HAP-1 (cell line): ENCODE results near the gene XPO6.
"Not testable (repeated sequence)": the region's sequence is repeated elsewhere in the genome, so short reads cannot be mapped to it uniquely, and the experiment has no call there.

Experiments
- DNase-seq, 2 experiments: peaks; one replicate each; pipeline ENCODE4 v3.0.0-alpha.2; 2016 to 2020; ENCODE audit warnings: low spot score in 2 of 2
- H3K27me3 ChIP-seq: fragments of 250-450 bp; sonication (Bioruptor Pico); 2 replicates; pipeline ENCODE4 v1.5.1; 2020; ENCODE audit warnings: low read depth, mild to moderate bottlenecking, moderate library complexity
- H3K36me3 ChIP-seq: fragments of 250-450 bp; sonication (Bioruptor Pico); replicated peaks from 2 replicates; pipeline ENCODE4 v1.5.1; 2020; ENCODE audit warnings: mild to moderate bottlenecking
- H3K4me1 ChIP-seq: fragments of 250-450 bp; sonication (Bioruptor Pico); 2 replicates; pipeline ENCODE4 v1.5.1; 2020; ENCODE audit warnings: mild to moderate bottlenecking
- H3K4me3 ChIP-seq: fragments of 250-450 bp; sonication (Bioruptor Pico); 2 replicates; pipeline ENCODE4 v1.5.1; 2020; ENCODE audit warnings: mild to moderate bottlenecking, moderate library complexity
- H3K9me3 ChIP-seq: fragments of 250-450 bp; sonication (Bioruptor Pico); 2 replicates; pipeline ENCODE4 v1.5.1; 2020; ENCODE audit warnings: mild to moderate bottlenecking, moderate library complexity
- in situ Hi-C: fragments of 300-500 bp; cut with MboI; formaldehyde crosslinking; loops from 3 replicates; pipeline ENCODE4 v1.14.3; 2020; ENCODE audit warnings: low sequenced_read_pairs, inconsistent platforms, mixed read lengths

XPO6 gene

DNA sequence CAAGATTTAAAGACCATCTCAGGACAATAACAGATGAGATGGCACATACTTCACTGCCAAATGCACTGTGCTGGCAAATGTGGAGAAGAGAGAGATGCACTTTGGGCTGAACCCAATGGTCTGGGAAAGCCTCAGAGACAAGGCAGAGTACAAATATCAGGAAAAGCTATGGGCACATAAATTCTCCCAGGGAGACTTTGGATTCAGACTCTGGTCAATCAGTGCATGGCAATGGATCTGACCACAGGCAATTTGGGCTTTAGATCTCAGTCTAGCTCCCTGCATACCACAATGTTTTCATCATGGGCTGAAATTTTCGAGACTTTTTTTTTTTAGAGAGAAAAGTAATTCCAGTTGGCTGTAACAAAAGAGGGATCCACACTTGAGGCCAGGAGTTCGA is 20.0 kb upstream of the XPO6 start:
- no peak for DNase-seq
- in situ Hi-C loops: no loop called here
- no peak overlapping the region for H3K4me3 ChIP-seq

DNA sequence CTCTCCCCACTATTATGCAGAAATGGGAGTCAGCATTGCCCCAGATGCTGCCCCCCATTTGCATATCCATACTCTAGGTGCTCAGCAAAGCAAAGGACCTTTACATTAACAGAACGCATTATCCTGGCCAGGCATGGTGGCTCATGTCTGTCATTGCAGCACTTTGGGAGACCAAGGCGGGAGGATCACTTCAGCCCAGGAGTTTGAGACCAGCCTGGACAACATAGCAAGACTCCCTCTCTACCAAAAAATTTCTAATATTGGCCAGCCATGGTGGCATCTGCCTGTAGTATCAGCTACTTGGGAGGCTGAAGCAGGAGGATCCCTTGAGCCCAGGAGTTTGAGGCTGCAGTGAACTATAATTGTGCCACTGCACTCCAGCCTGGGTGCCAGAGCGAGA is 12.1 kb upstream of the XPO6 start:
- not testable (repeated sequence) for H3K36me3 ChIP-seq, H3K4me3 ChIP-seq, H3K4me1 ChIP-seq, H3K27me3 ChIP-seq, H3K9me3 ChIP-seq
- peak; percentile 16 to 49 for DNase-seq
- in situ Hi-C loops: loop anchor here (25.0 kb wide), 1 partner anchor 262 kb away; no protein-coding TSS in a partner anchor

More for the DNA sequence above, 20.0 kb upstream of the XPO6 start:
- Histone ChIP-seq H3K4me1 (no peaks in the 10 kb centered on the region), H3K27me3 (no peaks in the 10 kb centered on the region), H3K9me3 (no peaks in the 10 kb centered on the region), H3K36me3 (no peaks in the 10 kb centered on the region)

- in situ Hi-C loops: loop anchor here (25.0 kb wide), 1 partner anchor 257 kb away; no protein-coding TSS in a partner anchor
Observed at GRCh38 chr16:28219777-28220176, 8.0 kb upstream of the XPO6 start.

GRCh38 chr16:28219282-28219681 is 7.5 kb upstream of the XPO6 start:
- Histone ChIP-seq H3K27me3 (no peaks in the 10 kb centered on the region), H3K4me1 (no peaks in the 10 kb centered on the region), H3K36me3 (no peaks in the 10 kb centered on the region), H3K4me3 (no peak overlapping the region), H3K9me3 (no peaks in the 10 kb centered on the region)
- in situ Hi-C loops: loop anchor here (25.0 kb wide), 1 partner anchor 257 kb away; no protein-coding TSS in a partner anchor
- no peak for DNase-seq

More at GRCh38 chr16:28219777-28220176, 8.0 kb upstream of the XPO6 start:
- not testable (repeated sequence) for H3K9me3 ChIP-seq, H3K27me3 ChIP-seq, H3K36me3 ChIP-seq, H3K4me3 ChIP-seq, DNase-seq, H3K4me1 ChIP-seq

DNA sequence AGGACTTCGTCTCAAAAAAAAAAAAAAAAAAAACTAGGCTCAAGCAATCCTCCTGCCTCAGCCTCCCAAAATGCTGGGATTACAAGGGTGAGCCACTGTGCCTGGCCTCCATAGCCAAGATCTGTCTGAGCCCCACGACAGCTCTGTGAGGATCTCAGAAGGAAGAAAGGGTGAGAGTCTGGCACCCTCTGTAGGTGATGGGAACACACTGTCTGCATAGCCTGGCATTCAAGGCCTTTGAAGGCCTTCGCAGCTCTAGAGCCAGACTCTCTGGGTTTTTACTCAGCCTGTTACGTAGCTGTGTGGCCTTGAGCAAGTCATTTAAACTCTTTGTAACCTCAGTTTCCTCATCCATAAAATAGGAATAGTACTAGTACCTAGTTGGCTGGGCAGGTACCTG is 6.3 kb upstream of the XPO6 start:
- in situ Hi-C loops: loop anchor here (25.0 kb wide), 1 partner anchor 256 kb away; no protein-coding TSS in a partner anchor
- Histone ChIP-seq H3K27me3 (no peaks in the 10 kb centered on the region), H3K4me1 (no peaks in the 10 kb centered on the region), H3K36me3 (no peaks in the 10 kb centered on the region), H3K4me3 (no peak overlapping the region), H3K9me3 (no peaks in the 10 kb centered on the region)
- peak; percentile 44 to 61 for DNase-seq

DNA sequence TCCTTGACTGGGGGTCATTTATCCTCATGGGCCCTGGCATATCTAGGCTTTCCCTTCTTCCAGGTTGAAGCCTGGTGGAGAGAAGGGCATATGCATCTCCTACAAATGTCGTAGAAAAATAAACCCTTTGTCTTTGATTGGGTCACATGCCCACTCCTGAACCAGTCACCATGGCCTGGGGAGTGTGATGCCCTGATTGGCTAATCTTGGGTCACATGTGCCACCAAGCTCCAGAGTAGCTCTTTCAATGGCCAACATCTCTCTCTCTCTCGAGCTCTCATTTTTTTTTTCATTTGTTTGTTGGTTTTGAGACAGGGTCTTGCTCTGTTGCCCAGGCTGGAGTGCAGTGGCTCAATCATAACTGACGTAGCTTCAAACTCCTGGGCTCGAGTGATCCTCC is 5.6 kb upstream of the XPO6 start:
- Histone ChIP-seq H3K27me3 (no peaks in the 10 kb centered on the region), H3K9me3 (no peaks in the 10 kb centered on the region), H3K36me3 (no peaks in the 10 kb centered on the region), H3K4me1 (peaks cover 5% of the 10 kb centered on the region), H3K4me3 (no peak overlapping the region)
- peak in 1 of 2 experiments; percentile 42 for DNase-seq
- in situ Hi-C loops: loop anchor here (25.0 kb wide), 1 partner anchor 255 kb away; no protein-coding TSS in a partner anchor

DNA sequence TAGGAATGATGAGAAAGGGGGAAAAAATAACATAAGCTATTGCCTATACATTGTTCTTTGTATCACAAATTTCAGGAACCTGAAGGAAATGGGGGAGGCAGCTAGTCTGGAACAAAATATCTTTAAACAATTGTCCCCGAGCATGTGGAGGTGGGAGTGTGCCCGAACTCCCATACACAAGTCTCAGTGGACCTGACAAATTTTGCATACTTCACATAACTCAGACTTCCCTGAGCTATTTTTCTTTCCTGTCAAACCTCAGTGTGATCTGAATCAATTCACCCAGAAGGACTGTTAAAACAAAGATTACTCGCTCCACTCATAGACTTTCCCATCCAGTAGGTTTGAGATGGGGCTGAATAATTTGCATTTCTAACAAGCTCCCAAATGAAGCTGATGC is 1.6 kb upstream of the XPO6 start:
- in situ Hi-C loops: loop anchor here (5.0 to 25.0 kb wide), 2 partner anchors 46 to 251 kb away; no protein-coding TSS in a partner anchor
- H3K4me3 ChIP-seq: no peak overlapping the region
- H3K36me3 ChIP-seq: peaks cover 13% of the 10 kb centered on the region
- H3K9me3 ChIP-seq: no peaks in the 10 kb centered on the region
- DNase-seq: no peak
- no peaks in the 10 kb centered on the region for H3K27me3 ChIP-seq
- H3K4me1 ChIP-seq: peaks cover 17% of the 10 kb centered on the region

GRCh38 chr16:28212532-28212873 is 738 bp upstream of the XPO6 start:
- in situ Hi-C loops: loop anchor here (5.0 to 25.0 kb wide), 2 partner anchors 45 to 250 kb away; no protein-coding TSS in a partner anchor
- DNase-seq: peak in 1 of 2 experiments; percentile 27
- Histone ChIP-seq H3K27me3 (no peaks in the 10 kb centered on the region), H3K4me1 (peaks cover 21% of the 10 kb centered on the region), H3K36me3 (peaks cover 21% of the 10 kb centered on the region), H3K4me3 (peak overlapping the region; percentile 20), H3K9me3 (no peaks in the 10 kb centered on the region)

DNA sequence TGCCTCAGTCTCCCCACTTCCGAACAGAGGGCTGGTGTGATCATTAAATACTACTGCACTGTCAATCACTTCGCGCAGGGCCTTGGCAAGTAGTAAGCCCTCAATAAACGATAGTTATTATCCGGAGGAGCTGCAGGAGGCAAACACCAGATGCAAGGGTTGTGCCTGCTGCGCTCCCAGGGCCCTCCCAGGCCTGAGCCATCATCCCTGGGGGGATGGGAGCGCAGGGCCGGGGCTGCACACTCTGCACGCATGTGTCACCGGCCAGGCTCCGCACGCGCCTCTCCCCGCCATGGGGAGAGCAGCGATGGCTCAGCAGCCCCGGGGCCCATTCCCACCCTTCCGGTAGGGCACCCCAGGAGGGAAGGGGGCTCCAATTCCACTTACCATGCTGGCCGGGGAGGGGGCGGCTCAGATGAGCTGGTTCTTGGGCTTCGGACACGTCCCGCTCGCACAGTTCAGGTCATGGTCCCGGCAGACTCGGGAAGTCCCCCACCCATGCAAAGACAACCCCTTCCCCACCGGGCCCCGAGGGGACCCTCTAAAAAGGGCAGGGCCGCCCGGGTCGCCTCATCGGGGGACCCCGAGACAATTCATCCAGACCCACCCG is 681 bp downstream of the XPO6 start:
- Histone ChIP-seq H3K27me3 (no peaks in the 10 kb centered on the region), H3K36me3 (peaks cover 35% of the 10 kb centered on the region), H3K4me3 (peak overlapping the region; percentile 84), H3K9me3 (no peaks in the 10 kb centered on the region), H3K4me1 (peaks cover 21% of the 10 kb centered on the region)
- peak; percentile 51 to 79 for DNase-seq
- in situ Hi-C loops: loop anchor here (5.0 to 25.0 kb wide), 2 partner anchors 44 to 249 kb away; no protein-coding TSS in a partner anchor

- DNase-seq: no peak
- in situ Hi-C loops: loop anchor here (5.0 to 25.0 kb wide), 2 partner anchors 43 to 248 kb away; no protein-coding TSS in a partner anchor
- Histone ChIP-seq H3K9me3 (no peaks in the 10 kb centered on the region), H3K4me3 (peak overlapping the region; percentile 84), H3K4me1 (peaks cover 21% of the 10 kb centered on the region), H3K36me3 (peaks cover 43% of the 10 kb centered on the region), H3K27me3 (no peaks in the 10 kb centered on the region)
Observed at GRCh38 chr16:28210264-28210663, 1.5 kb downstream of the XPO6 start.

DNA sequence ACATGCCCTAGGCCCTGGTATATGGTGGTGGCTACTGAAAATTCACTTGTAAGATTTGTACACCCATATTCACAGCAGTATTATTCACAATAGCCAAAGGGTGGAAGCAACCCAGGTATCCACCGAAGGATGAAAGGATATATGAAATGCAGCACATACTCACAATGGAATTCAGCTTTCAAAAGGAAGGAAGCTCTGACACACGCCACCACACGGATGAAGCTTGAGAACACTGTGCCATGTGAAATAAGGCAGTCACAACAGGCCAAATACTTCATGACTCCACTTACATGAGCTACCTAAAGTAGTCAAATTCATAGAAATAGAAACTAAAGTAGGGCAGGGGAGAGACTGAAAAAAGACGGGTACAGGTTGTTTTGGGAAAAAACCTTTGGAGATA is 2.9 kb downstream of the XPO6 start:
- DNase-seq: no peak
- H3K27me3 ChIP-seq: no peaks in the 10 kb centered on the region
- H3K4me3 ChIP-seq: peak overlapping the region; percentile 84
- peaks cover 21% of the 10 kb centered on the region for H3K4me1 ChIP-seq
- H3K9me3 ChIP-seq: no peaks in the 10 kb centered on the region
- H3K36me3 ChIP-seq: peaks cover 57% of the 10 kb centered on the region
- in situ Hi-C loops: loop anchor here (25.0 kb wide), 1 partner anchor 247 kb away; no protein-coding TSS in a partner anchor

DNA sequence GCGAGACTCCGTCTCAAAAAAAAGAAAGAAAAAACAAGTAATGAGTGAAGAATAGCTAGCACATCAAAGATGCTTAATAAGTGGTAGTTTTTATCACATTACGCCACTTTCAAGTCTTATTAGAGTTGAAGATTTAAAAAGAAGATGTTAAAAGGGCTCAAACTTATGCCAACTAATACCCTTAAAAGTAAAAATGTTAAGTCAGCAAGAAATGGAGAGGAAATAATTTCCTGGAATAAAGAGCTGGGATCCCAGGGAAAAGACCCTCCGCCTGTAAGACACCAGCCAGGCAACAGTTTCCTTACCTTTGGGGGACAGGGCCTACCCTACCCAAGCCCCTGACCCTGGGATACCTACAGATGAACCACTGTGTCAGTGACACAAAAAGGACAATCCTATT is 3.6 kb downstream of the XPO6 start:
- no peak overlapping the region; the same call in 1 of the 2 replicates for H3K4me3 ChIP-seq
- in situ Hi-C loops: loop anchor here (25.0 kb wide), 1 partner anchor 246 kb away; no protein-coding TSS in a partner anchor
- no peaks in the 10 kb centered on the region for H3K27me3 ChIP-seq
- no peak for DNase-seq
- H3K36me3 ChIP-seq: peaks cover 64% of the 10 kb centered on the region
- no peaks in the 10 kb centered on the region for H3K9me3 ChIP-seq
- H3K4me1 ChIP-seq: peaks cover 21% of the 10 kb centered on the region

DNA sequence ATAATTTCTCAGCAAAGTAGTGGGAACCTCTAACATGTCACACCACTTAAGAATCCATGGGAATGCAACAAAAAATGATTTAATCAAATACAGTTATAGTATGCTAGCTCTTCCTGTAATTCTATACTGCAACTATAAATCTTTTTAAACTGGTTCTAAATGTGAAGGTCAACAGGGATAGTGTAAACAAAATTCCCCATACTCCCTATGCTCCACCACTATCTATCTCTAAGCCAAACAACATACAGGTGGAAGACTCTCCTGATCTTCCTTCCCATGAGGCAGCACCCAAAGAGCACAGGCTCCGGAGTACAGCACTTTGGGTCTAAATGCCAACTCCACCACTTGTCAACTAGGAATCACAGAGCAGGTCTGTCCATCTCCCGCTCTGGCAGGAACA is 4.4 kb downstream of the XPO6 start:
- H3K27me3 ChIP-seq: no peaks in the 10 kb centered on the region
- no peak overlapping the region for H3K4me3 ChIP-seq
- no peaks in the 10 kb centered on the region for H3K9me3 ChIP-seq
- peaks cover 17% of the 10 kb centered on the region for H3K4me1 ChIP-seq
- H3K36me3 ChIP-seq: peaks cover 71% of the 10 kb centered on the region
- no peak for DNase-seq
- in situ Hi-C loops: loop anchor here (25.0 kb wide), 1 partner anchor 245 kb away; no protein-coding TSS in a partner anchor

DNA sequence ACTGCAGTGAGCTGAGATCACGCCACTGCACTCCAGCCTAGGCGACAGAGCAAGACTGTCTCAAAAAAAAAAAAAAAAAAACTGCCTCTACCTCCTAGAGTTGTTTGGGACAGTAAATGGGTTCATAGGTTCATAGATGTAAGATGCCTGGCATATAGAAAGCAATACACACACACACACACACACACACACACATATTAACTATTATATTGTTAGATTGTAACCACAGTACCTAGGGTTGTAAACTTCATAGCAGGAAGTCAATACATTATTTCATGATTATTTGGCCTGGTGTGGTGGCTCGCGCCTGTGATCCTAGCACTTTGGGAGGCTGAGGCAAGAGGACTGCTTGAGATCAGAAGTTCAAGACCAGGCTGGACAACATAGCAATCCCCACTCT is 5.8 kb downstream of the XPO6 start:
- no peaks in the 10 kb centered on the region for H3K27me3 ChIP-seq
- H3K4me3 ChIP-seq: no peak overlapping the region
- no peaks in the 10 kb centered on the region for H3K9me3 ChIP-seq
- in situ Hi-C loops: loop anchor here (25.0 kb wide), 1 partner anchor 244 kb away; no protein-coding TSS in a partner anchor
- H3K36me3 ChIP-seq: peaks cover 86% of the 10 kb centered on the region
- H3K4me1 ChIP-seq: peaks cover 14% of the 10 kb centered on the region
- DNase-seq: no peak
